22Rv1 (cell line): ENCODE data around the gene WHAMM.

ENCODE experiments used
- CTCF ChIP-seq: fragments of 450-650 bp; IDR thresholded peaks from 2 replicates; pipeline ENCODE4 v1.5.1; 2017; ENCODE audit warnings: mild to moderate bottlenecking
- ZFX ChIP-seq: fragments of 450-650 bp; IDR thresholded peaks from 2 replicates; pipeline ENCODE4 v1.6.1; 2017; ENCODE audit warnings: antibody characterized with exemption, borderline replicate concordance

- TF ChIP-seq CTCF (no peak), ZFX (no peak)
Observed at GRCh38 chr15:82790321-82790720, 19.1 kb upstream of the WHAMM start.
